ENCODE measurements around the gene RALGAPA2. TPM values are rescaled to one million over a fixed set of nuclear protein-coding genes. Genes with fewer than 3 reads are reported as not detected.

The RALGAPA2 gene
- total RNA-seq, 6 experiments from 2014 or later, result 2.4 to 3.7 (median 3.2) TPM

DNA sequence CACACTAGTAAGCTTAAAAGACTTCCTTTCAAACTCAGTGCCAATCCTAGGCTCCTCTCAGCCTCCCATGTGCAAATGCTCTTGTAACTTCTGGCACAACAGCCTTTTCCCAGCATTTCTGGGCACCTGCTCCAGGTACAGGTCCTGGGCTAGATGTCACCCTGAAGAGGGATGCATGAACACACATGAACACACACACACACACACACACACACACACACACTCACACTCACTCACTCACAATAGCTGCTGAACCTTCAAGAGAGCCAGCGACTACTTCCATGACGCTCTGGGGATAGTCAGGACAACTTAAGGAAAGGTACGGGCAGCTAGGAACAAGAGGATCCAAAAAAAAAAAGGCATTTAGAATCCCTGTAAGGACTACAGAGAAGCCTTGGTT, 221.8 kb downstream of the RALGAPA2 start:
- TF ChIP-seq, protein P1, sequence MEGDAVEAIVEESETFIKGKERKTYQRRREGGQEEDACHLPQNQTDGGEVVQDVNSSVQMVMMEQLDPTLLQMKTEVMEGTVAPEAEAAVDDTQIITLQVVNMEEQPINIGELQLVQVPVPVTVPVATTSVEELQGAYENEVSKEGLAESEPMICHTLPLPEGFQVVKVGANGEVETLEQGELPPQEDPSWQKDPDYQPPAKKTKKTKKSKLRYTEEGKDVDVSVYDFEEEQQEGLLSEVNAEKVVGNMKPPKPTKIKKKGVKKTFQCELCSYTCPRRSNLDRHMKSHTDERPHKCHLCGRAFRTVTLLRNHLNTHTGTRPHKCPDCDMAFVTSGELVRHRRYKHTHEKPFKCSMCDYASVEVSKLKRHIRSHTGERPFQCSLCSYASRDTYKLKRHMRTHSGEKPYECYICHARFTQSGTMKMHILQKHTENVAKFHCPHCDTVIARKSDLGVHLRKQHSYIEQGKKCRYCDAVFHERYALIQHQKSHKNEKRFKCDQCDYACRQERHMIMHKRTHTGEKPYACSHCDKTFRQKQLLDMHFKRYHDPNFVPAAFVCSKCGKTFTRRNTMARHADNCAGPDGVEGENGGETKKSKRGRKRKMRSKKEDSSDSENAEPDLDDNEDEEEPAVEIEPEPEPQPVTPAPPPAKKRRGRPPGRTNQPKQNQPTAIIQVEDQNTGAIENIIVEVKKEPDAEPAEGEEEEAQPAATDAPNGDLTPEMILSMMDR (IDR thresholded peaks at IDR 0.05), result no peak
- H3K4me1 Mint-ChIP-seq (ENCODE audit: low read depth), result peaks cover 58% of the 10 kb centered on the region
- H3K27ac Mint-ChIP-seq, result peak overlapping the region; percentile 63; the same call in 1 of the 2 replicates
- no peaks in the 10 kb centered on the region for H3K27me3 Mint-ChIP-seq (ENCODE audit: insufficient read depth)
- no peak for DNase-seq
- peaks cover 8% of the 10 kb centered on the region; the same call in 1 of the 2 replicates for H3K36me3 Mint-ChIP-seq (ENCODE audit: low read depth)
- H3K4me3 Mint-ChIP-seq, result peak overlapping the region; percentile 46; the same call in 1 of the 2 replicates
- no peaks in the 10 kb centered on the region for H3K9me3 Mint-ChIP-seq

- Mint-ChIP-seq H3K27ac (peak overlapping the region; percentile 16; the same call in 1 of the 2 replicates), H3K27me3 (ENCODE audit: insufficient read depth) (no peaks in the 10 kb centered on the region), H3K9me3 (no peaks in the 10 kb centered on the region), H3K4me3 (peak overlapping the region; percentile 39; the same call in 1 of the 2 replicates), H3K36me3 (ENCODE audit: low read depth) (peaks cover 8% of the 10 kb centered on the region; the same call in 1 of the 2 replicates), H3K4me1 (ENCODE audit: low read depth) (peaks cover 58% of the 10 kb centered on the region)
- no peak for DNase-seq
- TF ChIP-seq, protein P1 (IDR thresholded peaks at IDR 0.05), result no peak
Observed at GRCh38 chr20:20489648-20490341, 222.6 kb downstream of the RALGAPA2 start.

DNA sequence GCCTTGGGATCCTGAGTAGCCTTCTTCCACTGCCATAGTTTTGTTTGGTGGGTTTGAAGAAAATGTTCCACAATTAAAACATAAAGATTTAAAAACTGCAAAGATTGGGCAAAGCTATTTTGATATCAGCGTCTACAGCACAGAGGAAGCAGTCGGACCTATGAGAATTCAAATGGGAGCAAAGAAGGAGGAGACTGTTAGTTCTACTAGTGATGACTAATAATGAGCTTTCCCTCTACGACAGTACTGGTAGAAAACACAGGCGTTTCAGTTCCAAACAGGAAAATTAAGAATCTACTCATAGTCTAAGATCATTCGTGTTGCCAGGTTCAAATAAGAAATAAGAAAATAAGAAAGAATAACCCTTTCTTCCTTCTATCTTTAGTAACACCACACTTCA, 223.4 kb downstream of the RALGAPA2 start:
- no peaks in the 10 kb centered on the region for H3K9me3 Mint-ChIP-seq

DNA sequence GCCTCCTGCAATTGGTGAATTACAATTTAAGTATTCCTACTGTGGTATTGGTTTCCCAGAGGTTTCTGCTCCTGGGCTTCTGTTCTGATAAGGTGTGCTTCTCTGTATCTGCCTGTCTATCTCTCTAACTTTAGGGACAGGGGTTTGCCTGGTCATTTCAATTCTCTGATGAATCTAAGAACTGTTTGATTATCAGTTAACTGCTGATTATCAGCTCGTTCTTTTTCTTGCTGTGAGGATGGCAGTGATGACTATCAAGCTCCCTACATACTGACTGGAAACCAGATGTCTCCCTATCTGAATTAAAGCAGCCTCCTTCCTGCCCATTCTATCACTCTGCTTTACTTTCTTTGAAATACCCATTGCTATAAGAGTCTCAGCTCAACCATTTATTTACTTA, 224.1 kb downstream of the RALGAPA2 start:
- H3K27me3 Mint-ChIP-seq (ENCODE audit: insufficient read depth), result no peaks in the 10 kb centered on the region
- no peaks in the 10 kb centered on the region for H3K9me3 Mint-ChIP-seq
- H3K4me3 Mint-ChIP-seq, result no peak overlapping the region
- H3K36me3 Mint-ChIP-seq (ENCODE audit: low read depth), result peaks cover 8% of the 10 kb centered on the region; the same call in 1 of the 2 replicates
- H3K27ac Mint-ChIP-seq, result peak overlapping the region; percentile 20; the same call in 1 of the 2 replicates
- peaks cover 58% of the 10 kb centered on the region for H3K4me1 Mint-ChIP-seq (ENCODE audit: low read depth)
- TF ChIP-seq, protein P1 (IDR thresholded peaks at IDR 0.05), result no peak
- no peak for DNase-seq

More for the DNA sequence above, 223.4 kb downstream of the RALGAPA2 start:
- Mint-ChIP-seq H3K27me3 (ENCODE audit: insufficient read depth) (no peaks in the 10 kb centered on the region), H3K4me1 (ENCODE audit: low read depth) (peaks cover 58% of the 10 kb centered on the region), H3K36me3 (ENCODE audit: low read depth) (peaks cover 8% of the 10 kb centered on the region; the same call in 1 of the 2 replicates), H3K4me3 (peak overlapping the region; percentile 39; the same call in 1 of the 2 replicates), H3K27ac (peak overlapping the region; percentile 20; the same call in 1 of the 2 replicates)
- TF ChIP-seq, protein P1 (IDR thresholded peaks at IDR 0.05), result no peak
- DNase-seq, result no peak

DNA sequence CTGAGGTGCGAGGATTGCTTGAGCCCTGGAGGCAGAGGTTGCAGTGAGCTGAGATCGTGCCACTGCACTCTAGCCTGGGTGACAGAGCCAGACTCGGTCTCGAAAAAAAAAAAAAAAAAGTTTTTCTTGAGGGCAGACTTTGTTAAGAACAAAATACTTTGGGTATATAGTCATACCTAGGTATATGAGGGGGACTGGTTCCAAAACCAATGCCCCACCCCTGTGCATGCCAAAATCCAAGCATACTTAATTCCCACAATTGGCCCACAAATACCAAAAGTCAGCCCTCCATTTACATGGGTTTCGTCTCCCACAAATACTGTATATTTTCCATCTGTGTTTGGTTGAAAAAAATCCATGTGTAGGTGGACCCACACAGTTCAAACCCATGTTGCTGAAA, 224.6 kb downstream of the RALGAPA2 start:
- no peaks in the 10 kb centered on the region; the same call in 1 of the 2 replicates for H3K27me3 Mint-ChIP-seq (ENCODE audit: insufficient read depth)
- no peak for DNase-seq

More for the DNA sequence above, 224.6 kb downstream of the RALGAPA2 start:
- TF ChIP-seq, protein P1 (IDR thresholded peaks at IDR 0.05), result no peak
- no peaks in the 10 kb centered on the region for H3K9me3 Mint-ChIP-seq
- no peak overlapping the region for H3K4me3 Mint-ChIP-seq
- H3K4me1 Mint-ChIP-seq (ENCODE audit: low read depth), result peaks cover 58% of the 10 kb centered on the region
- H3K27ac Mint-ChIP-seq, result no peak overlapping the region
- peaks cover 8% of the 10 kb centered on the region; the same call in 1 of the 2 replicates for H3K36me3 Mint-ChIP-seq (ENCODE audit: low read depth)
